ENCODE measurements around the gene KCNS3.

Gene KCNS3

DNA sequence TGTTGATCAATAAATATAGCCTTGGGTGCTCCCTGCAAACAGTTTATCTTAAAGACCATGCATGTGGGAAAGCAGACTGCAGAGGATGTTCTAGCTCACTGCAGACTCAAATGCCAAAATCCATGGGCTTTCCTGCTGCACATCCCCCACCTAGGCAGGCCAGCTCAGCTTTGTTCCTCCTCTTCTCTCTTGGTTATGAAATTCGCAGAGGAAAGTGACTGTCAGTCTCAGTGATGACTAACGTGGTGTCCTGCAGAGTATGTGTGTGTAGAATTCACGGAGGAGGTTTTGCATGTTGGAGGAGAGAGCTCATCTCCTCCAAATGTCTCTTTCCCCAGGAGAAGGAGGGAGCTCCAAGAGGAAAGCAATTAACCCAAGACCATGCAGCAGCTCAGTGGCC, 21.4 kb upstream of the KCNS3 start:
- DNase-seq (ENCODE audit: insufficient read length, low spot score) = no peak
- FAIRE-seq = no peak
- TF ChIP-seq, protein P1, sequence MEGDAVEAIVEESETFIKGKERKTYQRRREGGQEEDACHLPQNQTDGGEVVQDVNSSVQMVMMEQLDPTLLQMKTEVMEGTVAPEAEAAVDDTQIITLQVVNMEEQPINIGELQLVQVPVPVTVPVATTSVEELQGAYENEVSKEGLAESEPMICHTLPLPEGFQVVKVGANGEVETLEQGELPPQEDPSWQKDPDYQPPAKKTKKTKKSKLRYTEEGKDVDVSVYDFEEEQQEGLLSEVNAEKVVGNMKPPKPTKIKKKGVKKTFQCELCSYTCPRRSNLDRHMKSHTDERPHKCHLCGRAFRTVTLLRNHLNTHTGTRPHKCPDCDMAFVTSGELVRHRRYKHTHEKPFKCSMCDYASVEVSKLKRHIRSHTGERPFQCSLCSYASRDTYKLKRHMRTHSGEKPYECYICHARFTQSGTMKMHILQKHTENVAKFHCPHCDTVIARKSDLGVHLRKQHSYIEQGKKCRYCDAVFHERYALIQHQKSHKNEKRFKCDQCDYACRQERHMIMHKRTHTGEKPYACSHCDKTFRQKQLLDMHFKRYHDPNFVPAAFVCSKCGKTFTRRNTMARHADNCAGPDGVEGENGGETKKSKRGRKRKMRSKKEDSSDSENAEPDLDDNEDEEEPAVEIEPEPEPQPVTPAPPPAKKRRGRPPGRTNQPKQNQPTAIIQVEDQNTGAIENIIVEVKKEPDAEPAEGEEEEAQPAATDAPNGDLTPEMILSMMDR (IDR thresholded peaks at IDR 0.05; ENCODE audit: insufficient read depth, missing control alignments) = no peak

DNA sequence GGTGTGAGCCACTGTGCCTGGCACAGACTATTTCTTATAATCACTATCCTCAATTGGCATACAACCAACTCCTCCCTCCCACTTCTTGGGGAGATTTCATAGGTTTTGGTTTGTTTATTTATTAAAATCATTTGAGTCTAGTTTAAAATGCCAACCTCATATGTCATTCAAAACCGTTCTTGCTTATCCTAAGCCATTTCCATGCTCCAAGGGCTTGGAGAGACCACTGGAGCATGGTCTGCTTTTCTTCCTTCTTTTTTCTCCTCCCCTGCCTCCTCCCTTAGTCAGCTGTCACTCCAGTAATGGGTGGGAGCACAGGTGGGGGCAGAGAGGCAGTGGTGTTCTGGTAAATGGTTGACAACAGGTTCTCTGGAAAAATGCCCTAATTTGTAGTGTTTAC, 20.4 kb upstream of the KCNS3 start:
- FAIRE-seq (no peak), DNase-seq (ENCODE audit: insufficient read length, low spot score) (no peak)
- TF ChIP-seq, protein P1 (IDR thresholded peaks at IDR 0.05; ENCODE audit: insufficient read depth, missing control alignments) = no peak

DNA sequence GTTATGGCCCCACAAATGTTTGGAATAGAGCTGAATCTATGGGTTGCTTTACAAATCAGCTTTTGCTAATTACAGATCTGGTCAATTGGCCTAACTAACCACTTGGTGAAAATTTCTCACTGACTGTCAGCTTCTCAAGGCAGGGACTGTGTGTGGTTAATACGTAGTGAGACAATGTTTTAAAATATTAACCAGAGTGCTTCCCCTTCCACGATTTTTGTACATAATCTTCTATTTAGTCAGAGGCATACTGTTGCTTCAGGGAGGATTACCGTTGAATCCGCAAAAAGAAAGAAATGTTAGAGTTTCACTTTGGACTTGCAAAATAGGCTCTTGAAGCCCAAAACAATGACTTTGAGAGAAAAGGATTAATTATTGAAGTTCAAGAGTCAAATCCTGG, 14.9 kb upstream of the KCNS3 start:
- TF ChIP-seq, protein P1 (IDR thresholded peaks at IDR 0.05; ENCODE audit: insufficient read depth, missing control alignments) = no peak
- no peak for DNase-seq (ENCODE audit: insufficient read length, low spot score)
- FAIRE-seq = no peak

DNA sequence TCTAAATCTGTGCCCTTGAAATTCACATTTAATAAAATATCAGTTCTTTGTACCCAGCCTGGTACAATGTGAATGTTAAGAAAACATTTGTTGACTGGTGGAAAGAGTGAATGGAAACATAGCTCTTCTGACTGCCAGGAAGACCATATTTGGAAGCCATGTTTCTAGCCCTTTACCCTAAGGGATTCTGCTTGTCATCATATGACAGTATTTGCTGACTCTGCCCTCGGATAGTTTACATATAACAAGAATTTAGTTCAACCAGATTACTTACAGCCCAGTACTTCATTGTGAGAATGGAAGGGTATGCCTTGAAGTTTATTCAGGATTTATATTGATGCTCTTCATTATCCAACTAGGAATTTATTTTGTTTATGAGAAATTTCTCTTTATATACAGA, 13.8 kb upstream of the KCNS3 start:
- no peak for FAIRE-seq
- TF ChIP-seq, protein P1 (IDR thresholded peaks at IDR 0.05; ENCODE audit: insufficient read depth, missing control alignments) = no peak
- DNase-seq (ENCODE audit: insufficient read length, low spot score) = no peak

DNA sequence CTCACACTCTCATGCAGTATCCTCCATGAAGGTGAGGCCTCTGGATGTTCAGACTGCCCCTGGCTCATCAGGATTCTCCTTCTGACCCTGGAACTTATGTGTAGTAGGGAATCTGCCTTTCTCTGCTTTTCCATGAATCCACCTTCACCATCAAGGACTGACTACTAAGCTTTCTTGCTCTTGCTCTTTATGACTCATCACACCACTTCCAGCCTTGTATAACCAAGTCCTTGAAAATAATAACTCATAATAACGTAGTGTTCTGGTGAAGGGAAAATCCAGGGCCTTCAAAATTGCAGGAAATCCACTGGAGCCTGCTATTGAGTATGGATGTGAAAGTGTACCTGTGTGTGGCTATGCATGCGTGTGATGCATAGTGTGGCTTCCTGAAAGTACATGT, 11.3 kb upstream of the KCNS3 start:
- TF ChIP-seq, protein P1 (IDR thresholded peaks at IDR 0.05; ENCODE audit: insufficient read depth, missing control alignments) = no peak
- DNase-seq (ENCODE audit: insufficient read length, low spot score) = no peak
- FAIRE-seq = no peak

DNA sequence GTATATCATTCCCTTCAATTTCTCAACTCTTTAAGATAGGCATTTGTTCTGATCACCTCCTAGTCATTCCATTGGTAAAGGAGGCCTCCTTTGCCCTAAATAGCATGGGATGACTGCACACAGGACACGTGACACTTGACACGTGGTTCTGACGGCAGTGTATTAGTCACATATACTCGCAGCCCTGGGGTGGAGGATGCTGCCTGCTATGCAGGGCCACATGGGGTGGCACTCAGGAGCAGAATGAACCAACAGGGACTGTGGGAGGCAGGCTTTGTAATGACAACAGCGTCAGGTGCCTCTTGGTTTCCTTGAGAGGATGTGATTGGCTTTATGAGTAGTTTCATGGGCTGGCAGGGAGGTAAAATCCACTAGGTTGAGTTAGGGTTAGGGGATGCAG, 9.3 kb upstream of the KCNS3 start:
- FAIRE-seq (no peak), DNase-seq (ENCODE audit: insufficient read length, low spot score) (no peak)
- TF ChIP-seq, protein P1 (IDR thresholded peaks at IDR 0.05; ENCODE audit: insufficient read depth, missing control alignments) = no peak

DNA sequence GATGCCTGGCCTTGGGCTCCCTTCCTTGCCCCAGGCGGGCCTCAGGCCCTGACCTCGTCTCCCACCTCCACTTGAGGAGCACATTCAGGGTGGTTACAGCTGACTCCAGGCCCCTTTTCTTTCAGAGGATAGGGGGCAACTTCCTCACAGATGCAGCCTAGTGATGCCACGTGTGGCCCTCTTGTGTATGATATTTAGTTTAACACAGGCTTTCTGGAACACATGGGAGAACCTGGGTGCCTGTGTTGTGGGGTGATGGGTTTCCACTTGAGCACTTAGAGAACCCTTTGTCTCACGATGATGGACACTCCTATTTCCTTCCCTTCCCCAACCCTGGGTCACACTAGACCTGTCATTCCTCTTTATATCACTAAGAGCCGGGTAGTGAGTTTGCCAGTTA, 6.8 kb upstream of the KCNS3 start:
- no peak for FAIRE-seq
- TF ChIP-seq, protein P1 (IDR thresholded peaks at IDR 0.05; ENCODE audit: insufficient read depth, missing control alignments) = no peak
- no peak for DNase-seq (ENCODE audit: insufficient read length, low spot score)

Data from D721Med (cell line).